ENCODE data around the gene RAB40B.

DNA sequence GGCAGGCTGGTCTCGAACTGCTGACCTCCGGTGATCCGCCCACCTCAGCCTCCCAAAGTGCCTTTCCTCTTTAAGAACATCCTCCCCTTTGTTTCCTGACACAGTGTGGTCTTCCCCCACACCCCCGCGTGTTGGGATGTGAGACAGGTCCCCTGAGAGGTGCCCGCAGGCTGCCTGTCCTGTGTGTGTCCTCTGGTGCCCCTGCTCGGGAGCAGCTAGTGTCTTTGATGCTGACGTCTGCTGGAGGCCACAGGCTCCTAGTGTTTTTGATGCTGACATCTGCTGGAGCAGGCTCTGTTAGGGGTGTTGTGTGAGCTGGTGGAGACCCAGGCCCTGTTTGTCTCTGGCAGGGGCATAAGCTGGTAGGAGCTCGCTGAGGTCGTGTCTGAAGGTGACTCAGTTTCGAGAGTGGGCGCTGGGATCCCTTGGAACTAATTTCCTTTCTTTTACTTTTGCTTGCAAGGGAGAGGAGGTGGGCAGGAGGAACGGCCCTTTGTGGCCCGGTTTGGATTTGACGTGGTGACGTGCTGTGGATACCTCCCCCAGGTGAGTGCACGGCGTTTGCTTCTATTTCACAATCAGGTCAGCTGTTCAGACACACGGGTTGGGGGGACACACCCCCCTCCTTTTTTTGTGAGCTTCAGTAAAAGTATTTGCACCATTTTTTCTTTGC, 24.0 kb upstream of the RAB40B start:
- TF ChIP-seq POLR2A (IDR thresholded peaks at IDR 0.05; ENCODE audit: borderline replicate concordance, extremely low read depth, insufficient read depth, insufficient read length) (no peak), EZH2 (IDR thresholded peaks at IDR 0.05) (no peak), EZH2phosphoT487 (IDR thresholded peaks at IDR 0.05; ENCODE audit: borderline replicate concordance) (no peak), SP1 (IDR thresholded peaks at IDR 0.05; ENCODE audit: low read depth) (no peak), CEBPB (IDR thresholded peaks at IDR 0.05; ENCODE audit: low read depth) (no peak)
- TF ChIP-seq, protein P1, sequence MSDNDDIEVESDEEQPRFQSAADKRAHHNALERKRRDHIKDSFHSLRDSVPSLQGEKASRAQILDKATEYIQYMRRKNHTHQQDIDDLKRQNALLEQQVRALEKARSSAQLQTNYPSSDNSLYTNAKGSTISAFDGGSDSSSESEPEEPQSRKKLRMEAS (IDR thresholded peaks at IDR 0.05) = no peak
- TF ChIP-seq, protein P2, sequence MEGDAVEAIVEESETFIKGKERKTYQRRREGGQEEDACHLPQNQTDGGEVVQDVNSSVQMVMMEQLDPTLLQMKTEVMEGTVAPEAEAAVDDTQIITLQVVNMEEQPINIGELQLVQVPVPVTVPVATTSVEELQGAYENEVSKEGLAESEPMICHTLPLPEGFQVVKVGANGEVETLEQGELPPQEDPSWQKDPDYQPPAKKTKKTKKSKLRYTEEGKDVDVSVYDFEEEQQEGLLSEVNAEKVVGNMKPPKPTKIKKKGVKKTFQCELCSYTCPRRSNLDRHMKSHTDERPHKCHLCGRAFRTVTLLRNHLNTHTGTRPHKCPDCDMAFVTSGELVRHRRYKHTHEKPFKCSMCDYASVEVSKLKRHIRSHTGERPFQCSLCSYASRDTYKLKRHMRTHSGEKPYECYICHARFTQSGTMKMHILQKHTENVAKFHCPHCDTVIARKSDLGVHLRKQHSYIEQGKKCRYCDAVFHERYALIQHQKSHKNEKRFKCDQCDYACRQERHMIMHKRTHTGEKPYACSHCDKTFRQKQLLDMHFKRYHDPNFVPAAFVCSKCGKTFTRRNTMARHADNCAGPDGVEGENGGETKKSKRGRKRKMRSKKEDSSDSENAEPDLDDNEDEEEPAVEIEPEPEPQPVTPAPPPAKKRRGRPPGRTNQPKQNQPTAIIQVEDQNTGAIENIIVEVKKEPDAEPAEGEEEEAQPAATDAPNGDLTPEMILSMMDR (IDR thresholded peaks at IDR 0.05 in 2 of 3, conservative IDR thresholded peaks at IDR 0.05 in 1 of 3; ENCODE audit: borderline replicate concordance in 1 of 3, insufficient read depth in 1 of 3, low read depth in 2 of 3, low read length in 2 of 3) = no peak
